Ovary (tissue), 9 donors: ENCODE results near the gene GPR35. TPM values are rescaled to one million over a fixed set of nuclear protein-coding genes. Genes with fewer than 3 reads are reported as not detected.

ENCODE experiments used
- DNase-seq, 5 donors: peaks; one replicate each; pipeline ENCODE4 v3.0.0-alpha.2; 2019 to 2020
- H3K27ac ChIP-seq, 2 donors: fragments of 200-600 bp; one replicate each; pipeline versions ENCODE4 v1.5.1 to v1.8.0; 2019 to 2022
- H3K27me3 ChIP-seq: fragments of 200-600 bp; one replicate; pipeline ENCODE4 v1.8.0; 2022
- H3K36me3 ChIP-seq: fragments of 200-600 bp; sonication (generic); one replicate; pipeline ENCODE4 v1.5.1; 2019
- H3K4me1 ChIP-seq: one replicate; pipeline ENCODE4 v1.8.1; 2013; ENCODE audit warnings: mild to moderate bottlenecking, moderate library complexity; ENCODE audit not compliant: insufficient read depth
- H3K4me3 ChIP-seq: fragments of 200-600 bp; sonication (generic); one replicate; pipeline ENCODE4 v1.5.1; 2017
- H3K9me3 ChIP-seq, 2 donors: fragments of 200-600 bp in 1 of 2; sonication (generic) in 1 of 2; one replicate each; pipeline versions ENCODE4 v1.5.1 to v1.8.1; 2013 to 2019; ENCODE audit warnings: mild to moderate bottlenecking in 1 of 2, moderate library complexity in 1 of 2
- CTCF ChIP-seq, 3 donors: fragments of 450-650 bp in 2 of 3; fragments of 200-600 bp in 1 of 3; IDR thresholded peaks; one replicate each; pipeline versions ENCODE4 v1.5.1 to v1.8.0; 2016 to 2022; ENCODE audit warnings: antibody characterized with exemption in 3 of 3, mild to moderate bottlenecking in 1 of 3
- EP300 ChIP-seq: sonication (generic); formaldehyde crosslinking; IDR thresholded peaks from one replicate; pipeline ENCODE4 v1.6.1; 2017; ENCODE audit warnings: antibody characterized with exemption
- POLR2A ChIP-seq: fragments of 450-650 bp; IDR thresholded peaks from one replicate; pipeline ENCODE4 v1.6.1; 2017; ENCODE audit warnings: antibody characterized with exemption, mild to moderate bottlenecking, moderate library complexity
- WGBS, 3 donors: extraction: QIAGEN DNeasy Blood & Tissue Kit in 1 of 3; methylation state at CpG; one replicate each; pipeline versions ENCODE4 v1.1.5 to v1.1.7; 2013 to 2017; 5-methylcytosine and 5-hydroxymethylcytosine counted together
- intact Hi-C, 4 donors: fragments of 100-400 bp; cut with DNase I; formaldehyde crosslinking; loops; one replicate each; pipeline versions ENCODE4 v1.11.0 to v1.15.1; 2022 to 2023
- polyA plus RNA-seq, 2 donors: library from polyadenylated mRNA; stranded (reverse); fragments of 200-250 nt in 1 of 2; fragments of 350-450 nt in 1 of 2; fragmentation: Illumina TruSeq in 1 of 2; extraction: RNeasy Lipid Tissue Mini Kit (QIAGEN cat#74804) in 1 of 2; gene quantifications; one replicate each; pipeline ENCODE4 v1.2.3, GENCODE V29; 2013 to 2014
- total RNA-seq, 7 donors: library from RNA; depleted of rRNA in 2 of 7; stranded (reverse); fragments of >200 nt in 2 of 7; fragmentation: NEBNext Ultra II Directional in 3 of 7; extraction: Animal tissue kit (Norgen Biotek cat#: 25700) in 3 of 7; gene quantifications; one replicate each; pipeline versions ENCODE4 v1.1.0 to v1.2.4, GENCODE V29; 2016 to 2023
- donor health status: DM: no; HTN: no; CAD: no; lungs with moderate emphysema.
- donor health status: DM: no; HTN: no; CAD: no.
- donor health status: Bipolar disorder and iron deficiency.
- donor health status: DM: yes; HTN: yes; CAD: no.
- donor health status: DM: no; HTN: no; CAD: no.
- donor health status: DM: yes; HTN: yes; CAD: no.

The GPR35 gene
- total and polyA plus RNA-seq, 9 donors: 0.27 to 4.2 (median 2.4) TPM

- WGBS, 3 donors: 75 to 86% (median 82%) methylated on average over 34 to 36 of the region's 36 CpGs
- DNase-seq: peak in 1 of 5 donors; percentile 26
- H3K9me3 ChIP-seq: peaks cover 0 to 2% of the 10 kb centered on the region in 2 donors
- TF ChIP-seq POLR2A: no peak
- TF ChIP-seq CTCF (IDR thresholded peaks at IDR 0.05): no peak
- no peak for TF ChIP-seq EP300
- no peaks in the 10 kb centered on the region for H3K27me3 ChIP-seq
- no peak overlapping the region for H3K27ac ChIP-seq
- H3K4me1 ChIP-seq: no peaks in the 10 kb centered on the region
- intact Hi-C loops: no loop called here
- H3K4me3 ChIP-seq: no peak overlapping the region
- H3K36me3 ChIP-seq: no peaks in the 10 kb centered on the region
Observed at GRCh38 chr2:240646176-240646899, 21.1 kb downstream of the GPR35 start.

GRCh38 chr2:240646900-240647502 lies 21.7 kb downstream of the GPR35 start:
- H3K4me1 ChIP-seq: no peaks in the 10 kb centered on the region
- 68 to 71% (median 69%) methylated on average over 30 of the region's 30 CpGs for WGBS, 3 donors
- no peak overlapping the region for H3K27ac ChIP-seq
- intact Hi-C loops: no loop called here
- H3K27me3 ChIP-seq: no peaks in the 10 kb centered on the region
- peaks cover 0 to 3% of the 10 kb centered on the region in 2 donors for H3K9me3 ChIP-seq
- no peak overlapping the region for H3K4me3 ChIP-seq
- H3K36me3 ChIP-seq: no peaks in the 10 kb centered on the region
- DNase-seq: no peak
- TF ChIP-seq EP300 (no peak), POLR2A (no peak), CTCF (IDR thresholded peaks at IDR 0.05) (no peak)

- Histone ChIP-seq H3K4me3 (no peak overlapping the region), H3K9me3 (peaks cover 0 to 3% of the 10 kb centered on the region in 2 donors), H3K36me3 (no peaks in the 10 kb centered on the region), H3K4me1 (no peaks in the 10 kb centered on the region), H3K27ac (no peak overlapping the region), H3K27me3 (no peaks in the 10 kb centered on the region)
- DNase-seq: no peak
- 65 to 73% (median 69%) methylated on average over 22 of the region's 22 CpGs for WGBS, 3 donors
- intact Hi-C loops: no loop called here
- TF ChIP-seq EP300: no peak
- TF ChIP-seq POLR2A: no peak
- TF ChIP-seq CTCF (IDR thresholded peaks at IDR 0.05): no peak
Observed at GRCh38 chr2:240647503-240648154, 22.3 kb downstream of the GPR35 start.

- no peak for TF ChIP-seq POLR2A
- no peak for TF ChIP-seq CTCF (IDR thresholded peaks at IDR 0.05)
- no peak for TF ChIP-seq EP300
- no peak overlapping the region for H3K27ac ChIP-seq
- no peak for DNase-seq
- H3K27me3 ChIP-seq: no peaks in the 10 kb centered on the region
- intact Hi-C loops: no loop called here
- H3K36me3 ChIP-seq: no peaks in the 10 kb centered on the region
- WGBS, 3 donors: 72 to 83% (median 76%) methylated on average over 6 of the region's 6 CpGs
- no peaks in the 10 kb centered on the region for H3K4me1 ChIP-seq
- no peak overlapping the region for H3K4me3 ChIP-seq
- peaks cover 0 to 3% of the 10 kb centered on the region in 2 donors for H3K9me3 ChIP-seq
Observed at GRCh38 chr2:240648155-240648649, 22.9 kb downstream of the GPR35 start.
